Activated CD4-positive, CD25-positive, alpha-beta regulatory T cell treated with anti-CD3 and anti-CD28 coated beads, Interleukin-2, amount 50 U/mL, for 24 hours (primary cell): ENCODE results near the gene SOCS1.
"Not testable (repeated sequence)": the region's sequence is repeated elsewhere in the genome, so short reads cannot be mapped to it uniquely, and the experiment has no call there.

ENCODE experiments used
- ATAC-seq, 2 donors: fragments of 150-1000 bp; cut with Tn5 transposase; one replicate each; pipeline ENCODE4 v1.10.0; 2021; ENCODE audit warnings: mild to moderate bottlenecking in 1 of 2, moderate library complexity in 1 of 2

Gene SOCS1

GRCh38 chr16:11224096-11224893, 31.7 kb downstream of the SOCS1 start:
- ATAC-seq: peak; percentile 21 to 22

GRCh38 chr16:11220507-11220906, 35.5 kb downstream of the SOCS1 start:
- not testable (repeated sequence) for ATAC-seq

- ATAC-seq: no peak
Measured at GRCh38 chr16:11219178-11219577, 36.8 kb downstream of the SOCS1 start.

GRCh38 chr16:11218604-11218962, 37.4 kb downstream of the SOCS1 start:
- ATAC-seq: no peak

- no peak for ATAC-seq
Measured at GRCh38 chr16:11217651-11218603, 38.1 kb downstream of the SOCS1 start.

- ATAC-seq: no peak
Measured at GRCh38 chr16:11215935-11216556, 40.0 kb downstream of the SOCS1 start.

- no peak for ATAC-seq
Measured at GRCh38 chr16:11213799-11214198, 42.2 kb downstream of the SOCS1 start.

GRCh38 chr16:11213373-11213772, 42.6 kb downstream of the SOCS1 start:
- no peak for ATAC-seq

GRCh38 chr16:11212798-11213196, 43.2 kb downstream of the SOCS1 start:
- ATAC-seq: peak in 1 of 2 donors; percentile 49

GRCh38 chr16:11211977-11212797, 43.8 kb downstream of the SOCS1 start:
- no peak for ATAC-seq

GRCh38 chr16:11211061-11211976, 44.7 kb downstream of the SOCS1 start:
- ATAC-seq: no peak

GRCh38 chr16:11210260-11210659, 45.7 kb downstream of the SOCS1 start:
- no peak for ATAC-seq

GRCh38 chr16:11208916-11209665, 46.9 kb downstream of the SOCS1 start:
- no peak for ATAC-seq

- ATAC-seq: no peak
Measured at GRCh38 chr16:11207646-11208045, 48.4 kb downstream of the SOCS1 start.

- peak in 1 of 2 donors; percentile 19 for ATAC-seq
Measured at GRCh38 chr16:11205754-11206581, 50.0 kb downstream of the SOCS1 start.

- no peak for ATAC-seq
Measured at GRCh38 chr16:11205065-11205699, 50.8 kb downstream of the SOCS1 start.

- no peak for ATAC-seq
Measured at GRCh38 chr16:11204513-11205047, 51.4 kb downstream of the SOCS1 start.
